Measurements from ENCODE around the gene AFG3L2. TPM values are rescaled to one million over a fixed set of nuclear protein-coding genes. Genes with fewer than 3 reads are reported as not detected.

AFG3L2 gene
- total RNA-seq, 1 experiment from 2014 or later, result 73.5 TPM

DNA sequence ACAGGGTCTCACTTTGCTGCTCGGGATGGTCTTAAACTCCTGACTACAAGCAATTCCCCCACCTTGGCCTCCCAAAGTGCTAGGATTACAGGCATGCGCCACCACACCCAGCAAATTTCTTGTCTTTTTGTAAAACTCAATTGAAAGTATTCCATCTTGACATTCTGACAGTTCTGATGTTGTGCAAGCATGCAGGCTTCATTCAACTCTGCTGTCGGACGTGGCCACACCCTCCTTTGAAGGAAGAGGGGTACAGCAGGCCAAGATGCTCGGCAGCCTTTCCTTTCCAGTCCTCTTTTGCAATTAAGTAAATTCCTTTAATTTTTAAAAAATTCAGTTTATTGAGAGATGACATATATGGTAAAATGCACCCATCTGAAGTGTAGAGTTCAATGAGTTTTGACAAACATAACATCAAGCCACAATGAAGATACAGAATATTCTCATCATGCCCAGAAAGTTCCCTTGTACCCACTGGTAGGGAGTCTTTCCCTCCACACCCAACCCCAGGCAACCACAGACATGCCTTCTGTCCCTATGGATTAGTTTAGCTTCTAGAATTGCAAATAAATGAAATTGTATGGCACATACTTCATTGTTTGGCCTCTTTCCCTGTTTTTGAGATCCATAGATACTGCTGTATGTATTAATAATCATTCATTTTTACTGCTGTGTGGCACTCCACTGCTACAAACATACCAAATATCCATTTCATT, 35.9 kb downstream of the AFG3L2 start:
- Mint-ChIP-seq H3K9me3 (peaks cover 0 to 5% of the 10 kb centered on the region in 2 experiments; a peak in 1 of 5 replicates), H3K4me3 (no peak overlapping the region), H3K27ac (no peak overlapping the region), H3K27me3 (ENCODE audit: low read depth) (no peaks in the 10 kb centered on the region), H3K4me1 (peaks cover 23 to 28% of the 10 kb centered on the region in 2 experiments), H3K36me3 (ENCODE audit: insufficient read depth in 1 of 3, low read depth in 3 of 3) (peaks cover 35 to 64% (median 59%) of the 10 kb centered on the region in 3 experiments)
- no peak overlapping the region for H3K27ac ChIP-seq (ENCODE audit: insufficient read length, low read depth, low read length)
- no peak overlapping the region for H3K14ac ChIP-seq (ENCODE audit: insufficient read depth, low read length)
- H2AFZ ChIP-seq (ENCODE audit: low read length), result no peak overlapping the region
- no peak for DNase-seq
- H3K9ac ChIP-seq (ENCODE audit: extremely low read depth, insufficient read length, low read length), result no peak overlapping the region
- no peak overlapping the region for H2BK15ac ChIP-seq (ENCODE audit: low read depth, low read length)
- H3K79me1 ChIP-seq (ENCODE audit: insufficient read depth, low read depth, low read length, poor library complexity, severe bottlenecking), result no peaks in the 10 kb centered on the region
- no peak overlapping the region for H3K56ac ChIP-seq (ENCODE audit: insufficient read length, low read depth, low read length)
- H3T11ph ChIP-seq (ENCODE audit: low read length), result no peak overlapping the region
- no peak overlapping the region for H4K8ac ChIP-seq (replicated peaks; ENCODE audit: insufficient read length, low read depth, low read length)
- peaks cover 12% of the 10 kb centered on the region; the same call in 1 of the 2 replicates for H3K4me1 ChIP-seq (ENCODE audit: insufficient read depth, low read length)
- no peak overlapping the region for H2BK20ac ChIP-seq (ENCODE audit: low read depth, low read length, poor library complexity, severe bottlenecking)
- H3K23me2 ChIP-seq (ENCODE audit: insufficient read length, low read depth, low read length, poor library complexity, severe bottlenecking), result no peaks in the 10 kb centered on the region
- H4K91ac ChIP-seq (ENCODE audit: insufficient read length, low read depth, low read length), result no peak overlapping the region
- no peaks in the 10 kb centered on the region for H4K20me1 ChIP-seq (ENCODE audit: control insufficient read depth, insufficient read depth, insufficient read length)
- no CpG with 5 or more reads among the region's 5 CpGs for WGBS (ENCODE audit: extremely low coverage, insufficient read length, low lambda C conversion rate)
- H3K4ac ChIP-seq (ENCODE audit: low read depth, low read length), result no peak overlapping the region
- TF ChIP-seq, protein P1, sequence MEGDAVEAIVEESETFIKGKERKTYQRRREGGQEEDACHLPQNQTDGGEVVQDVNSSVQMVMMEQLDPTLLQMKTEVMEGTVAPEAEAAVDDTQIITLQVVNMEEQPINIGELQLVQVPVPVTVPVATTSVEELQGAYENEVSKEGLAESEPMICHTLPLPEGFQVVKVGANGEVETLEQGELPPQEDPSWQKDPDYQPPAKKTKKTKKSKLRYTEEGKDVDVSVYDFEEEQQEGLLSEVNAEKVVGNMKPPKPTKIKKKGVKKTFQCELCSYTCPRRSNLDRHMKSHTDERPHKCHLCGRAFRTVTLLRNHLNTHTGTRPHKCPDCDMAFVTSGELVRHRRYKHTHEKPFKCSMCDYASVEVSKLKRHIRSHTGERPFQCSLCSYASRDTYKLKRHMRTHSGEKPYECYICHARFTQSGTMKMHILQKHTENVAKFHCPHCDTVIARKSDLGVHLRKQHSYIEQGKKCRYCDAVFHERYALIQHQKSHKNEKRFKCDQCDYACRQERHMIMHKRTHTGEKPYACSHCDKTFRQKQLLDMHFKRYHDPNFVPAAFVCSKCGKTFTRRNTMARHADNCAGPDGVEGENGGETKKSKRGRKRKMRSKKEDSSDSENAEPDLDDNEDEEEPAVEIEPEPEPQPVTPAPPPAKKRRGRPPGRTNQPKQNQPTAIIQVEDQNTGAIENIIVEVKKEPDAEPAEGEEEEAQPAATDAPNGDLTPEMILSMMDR (conservative IDR thresholded peaks at IDR 0.05), result no peak
- no peaks in the 10 kb centered on the region for H3K79me2 ChIP-seq (ENCODE audit: insufficient read depth, low read length)
- H2BK5ac ChIP-seq (ENCODE audit: insufficient read length, low read length), result no peak overlapping the region
- no peak overlapping the region for H3K18ac ChIP-seq (ENCODE audit: insufficient read length, low read depth, low read length)
- no peaks in the 10 kb centered on the region for H3K27me3 ChIP-seq (ENCODE audit: insufficient read depth, low read length)
- no peak overlapping the region for H2AK5ac ChIP-seq (ENCODE audit: insufficient read length, low read length)
- H3K9me3 ChIP-seq (ENCODE audit: control insufficient read depth, low read depth, low read length), result no peaks in the 10 kb centered on the region
- H2BK12ac ChIP-seq (ENCODE audit: insufficient read length, low read depth, low read length), result no peak overlapping the region
- H3K23ac ChIP-seq (ENCODE audit: insufficient read length, low read depth, low read length), result no peak overlapping the region
- H4K5ac ChIP-seq (ENCODE audit: insufficient read length, low read depth, low read length), result no peak overlapping the region
- H3K4me2 ChIP-seq (ENCODE audit: insufficient read depth, insufficient read length, low read length), result no peak overlapping the region
- H2BK120ac ChIP-seq (ENCODE audit: low read depth, low read length, poor library complexity, severe bottlenecking), result no peak overlapping the region
